GM19397 (cell line): ENCODE data around the gene OR56B4.
"Not testable (repeated sequence)": the region's sequence is repeated elsewhere in the genome, so short reads cannot be mapped to it uniquely, and the experiment has no call there.

Experiments used
- ATAC-seq: cut with Tn5 transposase; IDR thresholded peaks from one replicate; pipeline ENCODE4 v1.9.1; 2021; ENCODE audit warnings: mild to moderate bottlenecking, moderate library complexity; ENCODE audit not compliant: unreplicated experiment

The OR56B4 gene

GRCh38 chr11:6143737-6144136 lies 36.3 kb downstream of the OR56B4 start:
- ATAC-seq: not testable (repeated sequence)

- no peak for ATAC-seq
Measured at GRCh38 chr11:6151117-6151516, 43.6 kb downstream of the OR56B4 start.

GRCh38 chr11:6152126-6152525 lies 44.6 kb downstream of the OR56B4 start:
- no peak for ATAC-seq

- ATAC-seq: no peak
Measured at GRCh38 chr11:6156628-6157359, 49.3 kb downstream of the OR56B4 start.
